Measurements from ENCODE around the gene TMEM140. TPM values are rescaled to one million over a fixed set of nuclear protein-coding genes. Genes with fewer than 3 reads are reported as not detected.
A peak's percentile ranks its signal among the peaks of the same experiment; 100 is the strongest.
"Not testable (repeated sequence)": the region's sequence is repeated elsewhere in the genome, so short reads cannot be mapped to it uniquely, and the experiment has no call there.

The TMEM140 gene
- total RNA-seq, 4 donors from 2014 or later = 4.8 to 36.3 (median 28.9) TPM

DNA sequence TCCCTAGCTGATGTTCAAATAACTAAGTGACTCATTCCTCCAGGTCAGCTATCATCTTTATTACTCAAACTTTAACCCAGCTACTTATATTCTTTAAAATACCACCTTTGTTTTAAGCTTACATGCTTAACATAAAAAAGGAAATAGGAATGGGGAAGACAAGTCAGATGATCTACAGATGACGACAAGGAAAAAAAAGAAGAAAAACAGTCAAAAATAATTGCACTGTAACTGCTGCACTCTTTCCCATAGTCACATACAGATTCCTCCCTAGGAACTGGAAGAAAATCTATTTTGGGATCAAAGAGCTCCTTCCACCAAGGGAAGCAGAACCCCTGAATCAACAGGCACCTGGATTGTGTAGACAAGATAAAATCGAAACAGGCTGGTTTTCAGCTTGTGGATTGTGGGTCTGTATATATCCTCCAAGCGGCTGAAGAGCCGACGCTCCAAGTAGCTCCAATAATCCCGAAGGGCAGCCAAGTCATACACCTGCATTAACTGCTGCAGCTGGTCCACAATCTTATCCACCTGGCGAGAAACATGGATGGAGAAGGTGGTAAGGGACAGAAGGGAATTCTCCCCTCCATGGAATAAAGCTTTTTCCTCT, 61.5 kb downstream of the TMEM140 start:
- Histone ChIP-seq H3K27me3 (no peaks in the 10 kb centered on the region), H3K4me1 (peaks cover 0 to 15% (median 8%) of the 10 kb centered on the region in 4 donors), H3K4me3 (no peak overlapping the region), H3K27ac (no peak overlapping the region), H3K36me3 (peaks cover 0 to 9% (median 0%) of the 10 kb centered on the region in 4 donors), H3K9me3 (no peaks in the 10 kb centered on the region)
- DNase-seq = no peak
- intact Hi-C loops (cut with DNase I; ENCODE audit: low total_unique reads) (no loop called here), in situ Hi-C loops (cut with MboI; ENCODE audit: low pct_ligation_motif_present in 1 of 4, low pct_unique_long_range_greater_than_20kb in 1 of 4, low sequenced_read_pairs in 3 of 4) (no loop called here)
- TF ChIP-seq EP300 (IDR thresholded peaks at IDR 0.05; ENCODE audit: low read depth) (no peak), POLR2A (IDR thresholded peaks at IDR 0.05) (no peak), POLR2AphosphoS5 (IDR thresholded peaks at IDR 0.05) (no peak)
- TF ChIP-seq, protein P1, sequence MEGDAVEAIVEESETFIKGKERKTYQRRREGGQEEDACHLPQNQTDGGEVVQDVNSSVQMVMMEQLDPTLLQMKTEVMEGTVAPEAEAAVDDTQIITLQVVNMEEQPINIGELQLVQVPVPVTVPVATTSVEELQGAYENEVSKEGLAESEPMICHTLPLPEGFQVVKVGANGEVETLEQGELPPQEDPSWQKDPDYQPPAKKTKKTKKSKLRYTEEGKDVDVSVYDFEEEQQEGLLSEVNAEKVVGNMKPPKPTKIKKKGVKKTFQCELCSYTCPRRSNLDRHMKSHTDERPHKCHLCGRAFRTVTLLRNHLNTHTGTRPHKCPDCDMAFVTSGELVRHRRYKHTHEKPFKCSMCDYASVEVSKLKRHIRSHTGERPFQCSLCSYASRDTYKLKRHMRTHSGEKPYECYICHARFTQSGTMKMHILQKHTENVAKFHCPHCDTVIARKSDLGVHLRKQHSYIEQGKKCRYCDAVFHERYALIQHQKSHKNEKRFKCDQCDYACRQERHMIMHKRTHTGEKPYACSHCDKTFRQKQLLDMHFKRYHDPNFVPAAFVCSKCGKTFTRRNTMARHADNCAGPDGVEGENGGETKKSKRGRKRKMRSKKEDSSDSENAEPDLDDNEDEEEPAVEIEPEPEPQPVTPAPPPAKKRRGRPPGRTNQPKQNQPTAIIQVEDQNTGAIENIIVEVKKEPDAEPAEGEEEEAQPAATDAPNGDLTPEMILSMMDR (IDR thresholded peaks at IDR 0.05) = no peak
- 76 to 90% methylated on average over 2 to 7 of the region's 7 CpGs for WGBS, 2 donors (ENCODE audit: low coverage in 1 of 2)

GRCh38 chr7:135210888-135211178, 63.0 kb downstream of the TMEM140 start:
- 0 to 2% methylated on average over 9 to 13 of the region's 13 CpGs for WGBS, 2 donors (ENCODE audit: low coverage in 1 of 2)
- peak overlapping the region; percentile 71 to 90 (median 78) for H3K4me3 ChIP-seq
- no peak for DNase-seq
- H3K9me3 ChIP-seq = no peaks in the 10 kb centered on the region
- H3K36me3 ChIP-seq = no peaks in the 10 kb centered on the region
- intact Hi-C loops (cut with DNase I; ENCODE audit: low total_unique reads) (no loop called here), in situ Hi-C loops (cut with MboI; ENCODE audit: low pct_ligation_motif_present in 1 of 4, low pct_unique_long_range_greater_than_20kb in 1 of 4, low sequenced_read_pairs in 3 of 4) (no loop called here)
- peak overlapping the region; percentile 86 to 95 (median 90) for H3K27ac ChIP-seq
- H3K4me1 ChIP-seq = peaks cover 0 to 15% (median 8%) of the 10 kb centered on the region in 4 donors
- H3K27me3 ChIP-seq = no peaks in the 10 kb centered on the region
- TF ChIP-seq, protein P1 (IDR thresholded peaks at IDR 0.05) = no peak

GRCh38 chr7:135211179-135211945, 63.5 kb downstream of the TMEM140 start, which contains the start of gene WDR91:
Gene WDR91, minus strand, starts transcription at chr7:135211526. Its CDS starts 24 bp downstream, at chr7:135211502.
- in situ Hi-C loops (cut with MboI; ENCODE audit: low pct_ligation_motif_present in 1 of 4, low pct_unique_long_range_greater_than_20kb in 1 of 4, low sequenced_read_pairs in 3 of 4) = no loop called here
- peak; percentile 91 to 96 (median 92) for TF ChIP-seq POLR2AphosphoS5 (IDR thresholded peaks at IDR 0.05)
- TF ChIP-seq EP300 (IDR thresholded peaks at IDR 0.05; ENCODE audit: low read depth) = no peak
- TF ChIP-seq POLR2A (IDR thresholded peaks at IDR 0.05) = peak; percentile 85
- TF ChIP-seq, protein P1 (IDR thresholded peaks at IDR 0.05) = no peak
- Histone ChIP-seq H3K4me1 (peaks cover 0 to 15% (median 8%) of the 10 kb centered on the region in 4 donors), H3K36me3 (no peaks in the 10 kb centered on the region), H3K9me3 (no peaks in the 10 kb centered on the region), H3K4me3 (peak within 1 kb of the TSS; percentile 71 to 90 (median 78)), H3K27ac (peak within 1 kb of the TSS; percentile 86 to 95 (median 90)), H3K27me3 (no peaks in the 10 kb centered on the region)
- intact Hi-C loops (cut with DNase I; ENCODE audit: low total_unique reads) = no loop called here
- peak; percentile 98 for DNase-seq
- 1% methylated on average over 59 of the region's 82 CpGs; no CpG with 5 or more reads in 1 of the 2 donors for WGBS, 2 donors (ENCODE audit: low coverage in 1 of 2)

DNA sequence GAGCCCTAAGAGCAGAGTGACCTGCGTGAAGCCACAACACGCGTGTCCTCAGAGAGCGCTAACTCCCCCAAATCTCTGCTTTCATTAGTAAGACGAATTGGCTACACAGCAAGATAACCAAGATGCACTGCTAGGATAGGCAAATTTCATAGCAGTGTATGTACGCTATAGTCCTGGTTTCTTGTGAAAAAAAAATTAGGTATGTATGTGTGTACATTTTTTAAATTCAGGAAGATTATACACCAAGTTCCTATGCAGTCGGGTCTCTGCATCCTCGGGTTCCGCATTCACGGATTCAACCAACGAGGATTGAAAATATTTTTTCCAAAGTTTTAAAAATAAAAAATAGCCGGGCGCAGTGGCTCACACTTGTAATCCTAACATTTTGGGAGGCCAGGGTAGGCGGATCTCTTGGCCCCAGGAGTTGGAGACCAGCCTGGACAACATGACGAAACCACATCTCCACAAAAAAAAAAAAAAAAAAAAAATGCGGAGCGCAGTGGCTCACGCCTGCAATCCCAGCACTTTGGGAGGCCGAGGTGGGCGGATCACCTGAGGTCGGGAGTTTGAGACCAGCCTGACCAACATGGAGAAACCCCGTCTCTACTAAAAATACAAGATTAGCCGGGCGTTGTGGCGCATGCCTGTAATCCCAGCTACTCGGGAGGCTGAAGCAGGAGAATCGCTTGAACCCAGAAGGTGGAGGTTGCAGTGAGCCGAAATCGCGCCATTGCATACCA, 64.2 kb downstream of the TMEM140 start:
- in situ Hi-C loops (cut with MboI; ENCODE audit: low pct_ligation_motif_present in 1 of 4, low pct_unique_long_range_greater_than_20kb in 1 of 4, low sequenced_read_pairs in 3 of 4); H3K27me3 ChIP-seq; H3K36me3 ChIP-seq; intact Hi-C loops (cut with DNase I; ENCODE audit: low total_unique reads); H3K9me3 ChIP-seq: not testable (repeated sequence)
- Histone ChIP-seq H3K4me3 (peak overlapping the region; percentile 17 to 82 (median 72)), H3K27ac (peak overlapping the region; percentile 86 to 95 (median 90)), H3K4me1 (peaks cover 0 to 15% (median 8%) of the 10 kb centered on the region in 4 donors)
- WGBS, 2 donors (ENCODE audit: low coverage in 1 of 2) = 49 to 54% methylated on average over 25 to 30 of the region's 30 CpGs
- DNase-seq = peak; percentile 28
